ENCODE data around the gene C5orf46. TPM values are rescaled to one million over a fixed set of nuclear protein-coding genes. Genes with fewer than 3 reads are reported as not detected.

C5orf46 gene
- total RNA-seq, 2 donors from 2014 or later = 0.59 TPM; not detected in 1

DNA sequence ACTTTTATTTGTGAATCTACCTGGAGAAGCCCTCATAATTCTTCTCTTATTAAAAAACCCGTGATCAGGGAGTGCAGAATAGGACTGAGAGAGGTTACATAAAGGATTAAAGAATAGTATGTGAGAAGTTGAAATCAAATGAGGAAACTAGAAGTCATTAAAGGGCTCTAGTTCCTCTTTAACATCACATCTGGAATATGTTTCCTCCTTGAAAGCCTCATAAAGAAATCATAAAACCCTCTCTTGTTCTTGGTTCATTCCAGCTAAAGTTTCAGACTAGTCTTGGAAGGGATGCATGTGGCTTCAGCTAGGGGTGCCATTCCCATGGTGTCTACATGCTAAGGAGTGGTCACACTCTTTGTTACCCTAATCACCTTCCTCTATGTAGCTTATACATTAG lies 5.7 kb upstream of the C5orf46 start:
- no peaks in the 10 kb centered on the region for H3K27me3 ChIP-seq (replicated peaks; ENCODE audit: insufficient read depth)
- no peaks in the 10 kb centered on the region for H3K4me1 ChIP-seq (replicated peaks)
- DNase-seq (ENCODE audit: low spot score) = no peak
- H3K4me3 ChIP-seq = no peak overlapping the region
- no peaks in the 10 kb centered on the region for H3K9me3 ChIP-seq
- intact Hi-C loops (cut with DNase I) = no loop called here
- no peaks in the 10 kb centered on the region for H3K36me3 ChIP-seq
- WGBS = 40% methylated on average over 1 of the region's 1 CpG
- peak overlapping the region; percentile 1 to 31 for H3K27ac ChIP-seq
- TF ChIP-seq, protein P1, sequence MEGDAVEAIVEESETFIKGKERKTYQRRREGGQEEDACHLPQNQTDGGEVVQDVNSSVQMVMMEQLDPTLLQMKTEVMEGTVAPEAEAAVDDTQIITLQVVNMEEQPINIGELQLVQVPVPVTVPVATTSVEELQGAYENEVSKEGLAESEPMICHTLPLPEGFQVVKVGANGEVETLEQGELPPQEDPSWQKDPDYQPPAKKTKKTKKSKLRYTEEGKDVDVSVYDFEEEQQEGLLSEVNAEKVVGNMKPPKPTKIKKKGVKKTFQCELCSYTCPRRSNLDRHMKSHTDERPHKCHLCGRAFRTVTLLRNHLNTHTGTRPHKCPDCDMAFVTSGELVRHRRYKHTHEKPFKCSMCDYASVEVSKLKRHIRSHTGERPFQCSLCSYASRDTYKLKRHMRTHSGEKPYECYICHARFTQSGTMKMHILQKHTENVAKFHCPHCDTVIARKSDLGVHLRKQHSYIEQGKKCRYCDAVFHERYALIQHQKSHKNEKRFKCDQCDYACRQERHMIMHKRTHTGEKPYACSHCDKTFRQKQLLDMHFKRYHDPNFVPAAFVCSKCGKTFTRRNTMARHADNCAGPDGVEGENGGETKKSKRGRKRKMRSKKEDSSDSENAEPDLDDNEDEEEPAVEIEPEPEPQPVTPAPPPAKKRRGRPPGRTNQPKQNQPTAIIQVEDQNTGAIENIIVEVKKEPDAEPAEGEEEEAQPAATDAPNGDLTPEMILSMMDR (IDR thresholded peaks at IDR 0.05) = no peak
- TF ChIP-seq POLR2AphosphoS5 (IDR thresholded peaks at IDR 0.05) = no peak
- TF ChIP-seq POLR2A (IDR thresholded peaks at IDR 0.05) = no peak

DNA sequence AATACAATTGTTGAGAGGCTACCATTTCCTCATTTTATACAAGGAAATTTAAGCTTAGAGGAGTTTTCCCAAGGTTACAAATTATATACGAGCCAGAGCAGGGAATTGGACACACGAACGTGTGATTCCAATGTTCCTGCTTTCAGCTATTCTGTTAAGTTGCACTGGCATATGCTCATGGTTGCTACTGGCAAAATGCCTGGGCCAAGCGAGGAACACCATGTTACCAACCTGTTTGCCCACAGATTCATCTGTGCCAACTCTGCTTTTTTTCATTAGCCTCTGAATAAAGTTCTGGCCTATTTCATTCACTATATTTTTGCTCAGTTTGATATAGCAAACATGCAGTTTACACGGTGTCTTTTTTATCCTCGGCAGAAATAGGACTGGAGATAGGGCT lies 5.1 kb upstream of the C5orf46 start:
- H3K4me1 ChIP-seq (replicated peaks) = no peaks in the 10 kb centered on the region
- no peaks in the 10 kb centered on the region for H3K9me3 ChIP-seq
- TF ChIP-seq, protein P1 (IDR thresholded peaks at IDR 0.05) = no peak
- peak; percentile 94 for TF ChIP-seq POLR2AphosphoS5 (IDR thresholded peaks at IDR 0.05)
- no peak for TF ChIP-seq POLR2A (IDR thresholded peaks at IDR 0.05)
- intact Hi-C loops (cut with DNase I) = no loop called here
- H3K4me3 ChIP-seq = no peak overlapping the region
- peak overlapping the region; percentile 25 to 38 for H3K27ac ChIP-seq
- WGBS = 26% methylated on average over 6 of the region's 6 CpGs
- no peaks in the 10 kb centered on the region for H3K27me3 ChIP-seq (replicated peaks; ENCODE audit: insufficient read depth)
- DNase-seq (ENCODE audit: low spot score) = peak; percentile 92
- no peaks in the 10 kb centered on the region for H3K36me3 ChIP-seq

DNA sequence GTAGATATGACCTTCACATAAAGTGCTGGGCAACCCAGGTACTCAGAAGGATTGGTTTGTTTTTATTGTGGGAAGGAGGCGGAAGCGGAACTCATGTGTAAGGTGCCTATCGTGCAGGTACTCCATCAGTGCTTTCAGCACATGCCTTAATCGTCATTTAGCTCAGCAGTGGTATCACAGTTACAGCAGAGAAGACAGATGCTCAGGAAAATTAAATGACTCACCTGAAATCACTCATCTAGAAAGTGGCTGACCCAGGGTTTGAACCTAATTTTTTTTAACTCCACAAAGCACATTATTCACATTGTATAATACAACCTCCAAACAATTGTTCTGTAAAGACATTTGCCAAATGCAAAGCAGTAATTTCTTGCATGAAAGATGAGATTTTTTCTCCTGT lies 2.2 kb downstream of the C5orf46 start:
- intact Hi-C loops (cut with DNase I) = no loop called here
- no peaks in the 10 kb centered on the region for H3K36me3 ChIP-seq
- WGBS = 89% methylated on average over 4 of the region's 4 CpGs
- H3K4me1 ChIP-seq (replicated peaks) = no peaks in the 10 kb centered on the region
- no peaks in the 10 kb centered on the region for H3K9me3 ChIP-seq
- H3K27me3 ChIP-seq (replicated peaks; ENCODE audit: insufficient read depth) = no peaks in the 10 kb centered on the region
- H3K27ac ChIP-seq = no peak overlapping the region
- H3K4me3 ChIP-seq = no peak overlapping the region
- no peak for DNase-seq (ENCODE audit: low spot score)
- TF ChIP-seq, protein P1 (IDR thresholded peaks at IDR 0.05) = no peak
- TF ChIP-seq POLR2A (IDR thresholded peaks at IDR 0.05) = no peak
- no peak for TF ChIP-seq POLR2AphosphoS5 (IDR thresholded peaks at IDR 0.05)

DNA sequence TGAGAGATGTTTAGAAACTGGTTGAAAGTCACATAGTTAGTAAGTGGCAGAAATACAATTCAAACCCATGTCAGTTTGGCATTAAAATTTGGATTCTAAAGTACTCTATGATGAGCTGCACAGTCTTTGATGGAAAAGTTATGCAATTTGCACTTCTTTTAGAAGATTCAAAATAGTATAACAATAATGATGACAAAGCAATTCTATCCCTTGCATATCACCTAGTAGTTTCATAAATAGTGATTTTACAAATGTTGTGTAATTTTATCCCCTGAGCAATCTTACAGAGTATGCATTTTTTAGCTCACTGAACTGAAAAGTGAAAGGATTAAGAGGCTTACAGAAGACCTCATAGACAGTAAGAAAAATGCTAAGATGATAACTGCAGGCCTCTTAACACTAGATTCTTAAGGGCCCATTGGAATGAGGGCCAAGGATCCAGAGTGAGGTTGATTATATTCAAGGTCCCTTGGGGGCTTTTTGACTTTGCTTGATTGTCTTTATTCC lies 3.7 kb downstream of the C5orf46 start:
- Histone ChIP-seq H3K4me3 (no peak overlapping the region), H3K27me3 (replicated peaks; ENCODE audit: insufficient read depth) (no peaks in the 10 kb centered on the region), H3K9me3 (no peaks in the 10 kb centered on the region), H3K4me1 (replicated peaks) (no peaks in the 10 kb centered on the region), H3K36me3 (no peaks in the 10 kb centered on the region), H3K27ac (no peak overlapping the region)
- intact Hi-C loops (cut with DNase I) = no loop called here
- no peak for DNase-seq (ENCODE audit: low spot score)
- TF ChIP-seq, protein P1 (IDR thresholded peaks at IDR 0.05) = no peak
- TF ChIP-seq POLR2A (IDR thresholded peaks at IDR 0.05) (no peak), POLR2AphosphoS5 (IDR thresholded peaks at IDR 0.05) (no peak)

DNA sequence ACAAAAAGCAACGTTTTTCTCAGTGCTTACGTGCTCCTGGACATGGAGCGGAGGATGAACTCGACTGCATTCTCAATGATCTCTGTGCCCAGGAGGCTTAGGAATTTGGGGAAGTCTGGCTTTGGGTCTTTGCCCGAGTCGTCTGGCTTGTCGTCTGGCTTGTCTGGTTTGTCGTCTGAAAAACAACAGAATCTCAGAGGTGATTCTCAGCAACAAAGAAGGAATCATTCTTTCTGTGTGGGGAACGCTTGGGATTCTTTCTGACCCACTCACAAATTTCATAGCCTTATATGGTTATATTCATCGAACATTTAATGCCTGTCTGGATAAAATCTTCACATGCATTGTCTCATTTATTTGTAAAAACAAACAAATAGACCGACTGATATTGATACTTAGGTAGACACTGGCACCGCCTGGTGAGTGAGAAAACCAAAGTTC lies 4.7 kb downstream of the C5orf46 start:
- TF ChIP-seq POLR2AphosphoS5 (IDR thresholded peaks at IDR 0.05) (no peak), POLR2A (IDR thresholded peaks at IDR 0.05) (no peak)
- TF ChIP-seq, protein P1 (IDR thresholded peaks at IDR 0.05) = no peak
- Histone ChIP-seq H3K27me3 (replicated peaks; ENCODE audit: insufficient read depth) (no peaks in the 10 kb centered on the region), H3K36me3 (no peaks in the 10 kb centered on the region), H3K4me3 (no peak overlapping the region), H3K9me3 (no peaks in the 10 kb centered on the region), H3K4me1 (replicated peaks) (no peaks in the 10 kb centered on the region), H3K27ac (no peak overlapping the region)
- no peak for DNase-seq (ENCODE audit: low spot score)
- 55% methylated on average over 12 of the region's 12 CpGs for WGBS
- intact Hi-C loops (cut with DNase I) = no loop called here

Measured in prostate gland (tissue), 2 donors.